ENCODE measurements around the gene TCEANC.

GRCh38 chrX:13622401-13622964 is 30.5 kb upstream of the TCEANC start:
- TF ChIP-seq POLR2AphosphoS5 (IDR thresholded peaks at IDR 0.05) (no peak), CTCF (IDR thresholded peaks at IDR 0.05) (no peak)

Measured in gastroesophageal sphincter (tissue), 3 donors.